GM12891 (cell line): ENCODE results near the gene LAMC2.

Experiments used
- PAX5 ChIP-seq: IDR thresholded peaks from 2 replicates; pipeline ENCODE4 v1.6.1; 2011; ENCODE audit warnings: low read length, moderate library complexity, mild to moderate bottlenecking; ENCODE audit not compliant: insufficient read depth, severe bottlenecking
- POLR2A ChIP-seq: IDR thresholded peaks from 2 replicates; pipeline ENCODE4 v1.6.1; 2011; ENCODE audit warnings: low read depth, low read length, control low read depth
- POLR2AphosphoS5 ChIP-seq: IDR thresholded peaks from 2 replicates; pipeline ENCODE4 v1.6.1; 2011; ENCODE audit warnings: low read depth, low read length, control low read depth
- POU2F2 ChIP-seq: IDR thresholded peaks from 2 replicates; pipeline ENCODE4 v1.6.1; 2011; ENCODE audit warnings: low read depth, mild to moderate bottlenecking, control low read depth, low read length, moderate library complexity
- SPI1 ChIP-seq: IDR thresholded peaks from 2 replicates; pipeline ENCODE4 v1.6.1; 2011; ENCODE audit warnings: low read depth, low read length, control low read depth
- TAF1 ChIP-seq: IDR thresholded peaks from 2 replicates; pipeline ENCODE4 v1.6.1; 2011; ENCODE audit warnings: low read depth, low read length, control low read depth

GRCh38 chr1:183247484-183247883, 61.4 kb downstream of the LAMC2 start:
- no peak for TF ChIP-seq POLR2AphosphoS5
- no peak for TF ChIP-seq POLR2A
- no peak for TF ChIP-seq TAF1
- TF ChIP-seq POU2F2: no peak
- TF ChIP-seq SPI1: no peak
- no peak for TF ChIP-seq PAX5
